ENCODE data around the gene MIDN.
A peak's percentile ranks its signal among the peaks of the same experiment; 100 is the strongest.

MIDN gene

DNA sequence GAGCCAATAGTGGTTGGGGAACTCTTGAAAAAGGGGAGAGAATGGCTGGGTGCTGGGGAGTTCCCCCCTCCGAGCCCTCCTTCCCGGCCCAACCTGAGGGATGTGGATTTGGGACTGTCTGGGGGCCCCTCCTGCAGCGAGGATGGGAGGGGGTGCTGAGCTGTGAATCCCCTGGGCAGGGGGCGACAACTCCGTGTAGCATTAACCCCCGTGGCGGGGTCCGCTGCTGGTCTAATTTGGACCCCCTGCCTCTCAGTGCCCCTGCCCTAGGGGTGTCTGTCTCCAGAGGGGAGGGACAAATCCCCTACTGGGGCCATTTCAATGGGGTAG lies 9.7 kb downstream of the MIDN start:
- no peak for TF ChIP-seq ZNF184 (tag by site-specific recombination; IDR thresholded peaks at IDR 0.05)
- TF ChIP-seq, protein P1, sequence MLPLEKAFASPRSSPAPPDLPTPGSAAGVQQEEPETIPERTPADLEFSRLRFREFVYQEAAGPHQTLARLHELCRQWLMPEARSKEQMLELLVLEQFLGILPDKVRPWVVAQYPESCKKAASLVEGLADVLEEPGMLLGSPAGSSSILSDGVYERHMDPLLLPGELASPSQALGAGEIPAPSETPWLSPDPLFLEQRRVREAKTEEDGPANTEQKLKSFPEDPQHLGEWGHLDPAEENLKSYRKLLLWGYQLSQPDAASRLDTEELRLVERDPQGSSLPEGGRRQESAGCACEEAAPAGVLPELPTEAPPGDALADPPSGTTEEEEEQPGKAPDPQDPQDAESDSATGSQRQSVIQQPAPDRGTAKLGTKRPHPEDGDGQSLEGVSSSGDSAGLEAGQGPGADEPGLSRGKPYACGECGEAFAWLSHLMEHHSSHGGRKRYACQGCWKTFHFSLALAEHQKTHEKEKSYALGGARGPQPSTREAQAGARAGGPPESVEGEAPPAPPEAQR (tag by site-specific recombination; IDR thresholded peaks at IDR 0.05), result no peak
- peak; percentile 57 for TF ChIP-seq SP2 (tag by site-specific recombination; IDR thresholded peaks at IDR 0.05)
- TF ChIP-seq GLIS2 (tag by site-specific recombination; IDR thresholded peaks at IDR 0.05), result peak; percentile 89
- TF ChIP-seq ZNF561 (tag by site-specific recombination; IDR thresholded peaks at IDR 0.05; ENCODE audit: borderline replicate concordance), result no peak
- TF ChIP-seq ZNF670 (tag by site-specific recombination; IDR thresholded peaks at IDR 0.05; ENCODE audit: low read depth), result no peak
- peak; percentile 66 for TF ChIP-seq IKZF3 (tag by site-specific recombination; IDR thresholded peaks at IDR 0.05)
- TF ChIP-seq GLIS1 (tag by site-specific recombination; IDR thresholded peaks at IDR 0.05), result peak; percentile 96
- TF ChIP-seq, protein P2, sequence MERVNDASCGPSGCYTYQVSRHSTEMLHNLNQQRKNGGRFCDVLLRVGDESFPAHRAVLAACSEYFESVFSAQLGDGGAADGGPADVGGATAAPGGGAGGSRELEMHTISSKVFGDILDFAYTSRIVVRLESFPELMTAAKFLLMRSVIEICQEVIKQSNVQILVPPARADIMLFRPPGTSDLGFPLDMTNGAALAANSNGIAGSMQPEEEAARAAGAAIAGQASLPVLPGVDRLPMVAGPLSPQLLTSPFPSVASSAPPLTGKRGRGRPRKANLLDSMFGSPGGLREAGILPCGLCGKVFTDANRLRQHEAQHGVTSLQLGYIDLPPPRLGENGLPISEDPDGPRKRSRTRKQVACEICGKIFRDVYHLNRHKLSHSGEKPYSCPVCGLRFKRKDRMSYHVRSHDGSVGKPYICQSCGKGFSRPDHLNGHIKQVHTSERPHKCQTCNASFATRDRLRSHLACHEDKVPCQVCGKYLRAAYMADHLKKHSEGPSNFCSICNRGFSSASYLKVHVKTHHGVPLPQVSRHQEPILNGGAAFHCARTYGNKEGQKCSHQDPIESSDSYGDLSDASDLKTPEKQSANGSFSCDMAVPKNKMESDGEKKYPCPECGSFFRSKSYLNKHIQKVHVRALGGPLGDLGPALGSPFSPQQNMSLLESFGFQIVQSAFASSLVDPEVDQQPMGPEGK (tag by site-specific recombination; IDR thresholded peaks at IDR 0.05), result peak; percentile 52; the same call in 1 of the 2 replicates
- 0 out of 2 replicates have a peak, but pooled peaks have one; percentile 19 for TF ChIP-seq ZNF341 (tag by site-specific recombination; IDR thresholded peaks at IDR 0.05; ENCODE audit: low read depth)
- no peak for TF ChIP-seq SALL2 (tag by site-specific recombination; IDR thresholded peaks at IDR 0.05; ENCODE audit: borderline replicate concordance)
- TF ChIP-seq KLF7 (tag by site-specific recombination; IDR thresholded peaks at IDR 0.05; ENCODE audit: borderline replicate concordance), result no peak
- TF ChIP-seq KLF10 (tag by site-specific recombination; IDR thresholded peaks at IDR 0.05), result no peak
- TF ChIP-seq ZNF624 (tag by site-specific recombination; IDR thresholded peaks at IDR 0.05), result no peak
- TF ChIP-seq, protein P3, sequence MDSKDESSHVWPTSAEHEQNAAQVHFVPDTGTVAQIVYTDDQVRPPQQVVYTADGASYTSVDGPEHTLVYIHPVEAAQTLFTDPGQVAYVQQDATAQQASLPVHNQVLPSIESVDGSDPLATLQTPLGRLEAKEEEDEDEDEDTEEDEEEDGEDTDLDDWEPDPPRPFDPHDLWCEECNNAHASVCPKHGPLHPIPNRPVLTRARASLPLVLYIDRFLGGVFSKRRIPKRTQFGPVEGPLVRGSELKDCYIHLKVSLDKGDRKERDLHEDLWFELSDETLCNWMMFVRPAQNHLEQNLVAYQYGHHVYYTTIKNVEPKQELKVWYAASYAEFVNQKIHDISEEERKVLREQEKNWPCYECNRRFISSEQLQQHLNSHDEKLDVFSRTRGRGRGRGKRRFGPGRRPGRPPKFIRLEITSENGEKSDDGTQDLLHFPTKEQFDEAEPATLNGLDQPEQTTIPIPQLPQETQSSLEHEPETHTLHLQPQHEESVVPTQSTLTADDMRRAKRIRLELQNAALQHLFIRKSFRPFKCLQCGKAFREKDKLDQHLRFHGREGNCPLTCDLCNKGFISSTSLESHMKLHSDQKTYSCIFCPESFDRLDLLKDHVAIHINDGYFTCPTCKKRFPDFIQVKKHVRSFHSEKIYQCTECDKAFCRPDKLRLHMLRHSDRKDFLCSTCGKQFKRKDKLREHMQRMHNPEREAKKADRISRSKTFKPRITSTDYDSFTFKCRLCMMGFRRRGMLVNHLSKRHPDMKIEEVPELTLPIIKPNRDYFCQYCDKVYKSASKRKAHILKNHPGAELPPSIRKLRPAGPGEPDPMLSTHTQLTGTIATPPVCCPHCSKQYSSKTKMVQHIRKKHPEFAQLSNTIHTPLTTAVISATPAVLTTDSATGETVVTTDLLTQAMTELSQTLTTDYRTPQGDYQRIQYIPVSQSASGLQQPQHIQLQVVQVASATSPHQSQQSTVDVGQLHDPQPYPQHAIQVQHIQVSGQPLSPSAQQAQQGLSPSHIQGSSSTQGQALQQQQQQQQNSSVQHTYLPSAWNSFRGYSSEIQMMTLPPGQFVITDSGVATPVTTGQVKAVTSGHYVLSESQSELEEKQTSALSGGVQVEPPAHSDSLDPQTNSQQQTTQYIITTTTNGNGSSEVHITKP (tag by site-specific recombination; IDR thresholded peaks at IDR 0.05), result peak; percentile 40; the same call in 1 of the 2 replicates
- peak; percentile 85 for TF ChIP-seq ZIC2 (tag by site-specific recombination; IDR thresholded peaks at IDR 0.05)
- TF ChIP-seq ZNF335 (tag by site-specific recombination; conservative IDR thresholded peaks at IDR 0.05), result no peak
- TF ChIP-seq, protein P4, sequence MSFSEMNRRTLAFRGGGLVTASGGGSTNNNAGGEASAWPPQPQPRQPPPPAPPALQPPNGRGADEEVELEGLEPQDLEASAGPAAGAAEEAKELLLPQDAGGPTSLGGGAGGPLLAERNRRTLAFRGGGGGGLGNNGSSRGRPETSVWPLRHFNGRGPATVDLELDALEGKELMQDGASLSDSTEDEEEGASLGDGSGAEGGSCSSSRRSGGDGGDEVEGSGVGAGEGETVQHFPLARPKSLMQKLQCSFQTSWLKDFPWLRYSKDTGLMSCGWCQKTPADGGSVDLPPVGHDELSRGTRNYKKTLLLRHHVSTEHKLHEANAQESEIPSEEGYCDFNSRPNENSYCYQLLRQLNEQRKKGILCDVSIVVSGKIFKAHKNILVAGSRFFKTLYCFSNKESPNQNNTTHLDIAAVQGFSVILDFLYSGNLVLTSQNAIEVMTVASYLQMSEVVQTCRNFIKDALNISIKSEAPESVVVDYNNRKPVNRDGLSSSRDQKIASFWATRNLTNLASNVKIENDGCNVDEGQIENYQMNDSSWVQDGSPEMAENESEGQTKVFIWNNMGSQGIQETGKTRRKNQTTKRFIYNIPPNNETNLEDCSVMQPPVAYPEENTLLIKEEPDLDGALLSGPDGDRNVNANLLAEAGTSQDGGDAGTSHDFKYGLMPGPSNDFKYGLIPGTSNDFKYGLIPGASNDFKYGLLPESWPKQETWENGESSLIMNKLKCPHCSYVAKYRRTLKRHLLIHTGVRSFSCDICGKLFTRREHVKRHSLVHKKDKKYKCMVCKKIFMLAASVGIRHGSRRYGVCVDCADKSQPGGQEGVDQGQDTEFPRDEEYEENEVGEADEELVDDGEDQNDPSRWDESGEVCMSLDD (tag by site-specific recombination; IDR thresholded peaks at IDR 0.05), result 0 out of 2 replicates have a peak, but pooled peaks have one; percentile 31
- TF ChIP-seq ZBTB21 (tag by site-specific recombination; IDR thresholded peaks at IDR 0.05), result no peak
- TF ChIP-seq WT1 (tag by site-specific recombination; IDR thresholded peaks at IDR 0.05), result peak; percentile 84
- H3K4me1 ChIP-seq (ENCODE audit: control insufficient read depth, insufficient read depth, low read length), result peaks cover 27% of the 10 kb centered on the region
- CTCF ChIA-PET, result interaction anchor here (0.6 to 1.4 kb wide), 3 partner anchors 9 to 179 kb away, joined by 3 to 5 read pairs (median 3); no protein-coding TSS in a partner anchor

More for the DNA sequence above, 9.7 kb downstream of the MIDN start:
- peaks cover 21 to 49% of the 10 kb centered on the region in 2 experiments for H3K36me3 ChIP-seq (ENCODE audit: control insufficient read depth in 2 of 2, insufficient read depth in 1 of 2, low read length in 2 of 2)
- POLR2A ChIA-PET, result interaction anchor here (0.6 to 10.8 kb wide), 4 partner anchors 8 to 688 kb away, joined by 3 to 407 read pairs (median 4); partner anchors contain the start of gene CIRBP
- H3K27ac ChIP-seq (ENCODE audit: extremely low read depth, low read depth, low read length), result peak overlapping the region; percentile 54
- no peak overlapping the region for H3K4me3 ChIP-seq (ENCODE audit: low read depth, low read length)
- H3K9me3 ChIP-seq (ENCODE audit: control insufficient read depth, insufficient read depth, low read depth, low read length), result no peaks in the 10 kb centered on the region
